H1 (cell line): ENCODE results near the gene GRID2. TPM values are rescaled to one million over a fixed set of nuclear protein-coding genes. Genes with fewer than 3 reads are reported as not detected.

Experiments used
- CTCF ChIA-PET: fragments of 300-600 bp; sonication (Branson Sonifier 250); formaldehyde crosslinking; loops from one replicate; lab custom pipeline; 2021; ENCODE audit not compliant: partially characterized antibody; lab: Charles Lee
- POLR2A ChIA-PET: fragments of 300-600 bp; sonication (Branson Sonifier 250); formaldehyde crosslinking; loops from one replicate; lab custom pipeline; 2021; ENCODE audit warnings: inconsistent platforms; ENCODE audit not compliant: partially characterized antibody; lab: Charles Lee
- DNase-seq, 2 experiments: peaks; one replicate each; pipeline versions ENCODE4 v3.0.0 to v3.0.0-alpha.2; 2010 to 2022; ENCODE audit warnings: low spot score in 2 of 2, low read depth in 1 of 2, mixed read lengths in 1 of 2
- FAIRE-seq: peaks from 2 replicates; lab custom pipeline; 2011; peaks lifted over from hg19 to GRCh38; lab: Jason Lieb, UNC
- H2AFZ ChIP-seq: 2 replicates; pipeline ENCODE4 v1.8.1; 2012; ENCODE audit warnings: low read length, inconsistent platforms
- H2AK5ac ChIP-seq: 2 replicates; pipeline ENCODE4 v1.6.1; 2013; ENCODE audit warnings: low read depth, low read length
- H2BK120ac ChIP-seq: replicated peaks from 2 replicates; pipeline ENCODE3; 2013; ENCODE audit warnings: low read depth, low read length, inconsistent platforms
- H2BK12ac ChIP-seq: 2 replicates; pipeline ENCODE4 v1.6.1; 2013; ENCODE audit warnings: low read depth, low read length
- H2BK15ac ChIP-seq: 2 replicates; pipeline ENCODE4 v1.6.1; 2013; ENCODE audit warnings: low read length
- H2BK20ac ChIP-seq: 2 replicates; pipeline ENCODE4 v1.6.1; 2013; ENCODE audit warnings: low read length
- H2BK5ac ChIP-seq: 2 replicates; pipeline ENCODE4 v1.6.1; 2013; ENCODE audit warnings: low read depth, low read length
- H3K14ac ChIP-seq: 2 replicates; pipeline ENCODE4 v1.6.1; 2013; ENCODE audit warnings: inconsistent platforms; ENCODE audit not compliant: insufficient read length
- H3K18ac ChIP-seq: 2 replicates; pipeline ENCODE4 v1.6.1; 2013; ENCODE audit warnings: low read length; ENCODE audit errors: extremely low read depth
- H3K23ac ChIP-seq: 2 replicates; pipeline ENCODE4 v1.6.1; 2013; ENCODE audit warnings: inconsistent platforms; ENCODE audit not compliant: insufficient read length
- H3K23me2 ChIP-seq: 2 replicates; pipeline ENCODE4 v1.6.1; 2013; ENCODE audit warnings: low read depth, low read length
- H3K27ac ChIP-seq: 2 replicates; pipeline ENCODE4 v1.6.1; 2011; ENCODE audit warnings: low read depth, low read length, inconsistent platforms
- H3K27me3 ChIP-seq, 4 experiments: replicated peaks in 1 of 4; 1 replicate in 1 of 4; 2 replicates in 3 of 4; pipeline versions ENCODE4 v1.6.1 to v1.8.1; 2011 to 2013; ENCODE audit warnings: low read length in 3 of 4, mild to moderate bottlenecking in 3 of 4, inconsistent platforms in 2 of 4, mixed read lengths in 2 of 4, moderate library complexity in 1 of 4; ENCODE audit not compliant: control insufficient read depth in 3 of 4, insufficient read depth in 3 of 4; ENCODE audit errors: extremely low read depth in 1 of 4
- H3K36me3 ChIP-seq, 4 experiments: 2 replicates each; pipeline versions ENCODE4 v1.6.1 to v1.8.1; 2011 to 2013; ENCODE audit warnings: mild to moderate bottlenecking in 4 of 4, low read length in 3 of 4, moderate library complexity in 2 of 4, control low read depth in 1 of 4, inconsistent platforms in 1 of 4; ENCODE audit not compliant: insufficient read depth in 4 of 4, control insufficient read depth in 2 of 4
- H3K4ac ChIP-seq: replicated peaks from 2 replicates; pipeline ENCODE3; 2013; ENCODE audit warnings: low read length, low read depth, mixed read lengths, inconsistent platforms; ENCODE audit not compliant: insufficient read length
- H3K4me1 ChIP-seq, 4 experiments: replicated peaks in 1 of 4; 1 replicate in 1 of 4; 2 replicates in 3 of 4; pipeline versions ENCODE4 v1.6.1 to v1.8.1; 2011 to 2013; ENCODE audit warnings: low read length in 3 of 4, inconsistent platforms in 2 of 4, mixed read lengths in 1 of 4; ENCODE audit not compliant: insufficient read depth in 4 of 4, control insufficient read depth in 3 of 4
- H3K4me2 ChIP-seq, 2 experiments: 2 replicates each; pipeline versions ENCODE4 v1.6.1 to v1.8.1; 2011 to 2013; ENCODE audit warnings: low read depth in 2 of 2, low read length in 2 of 2, control low read depth in 1 of 2, inconsistent platforms in 1 of 2, mild to moderate bottlenecking in 1 of 2; ENCODE audit not compliant: insufficient read depth in 1 of 2
- H3K4me3 ChIP-seq, 4 experiments: fragments of 200-600, 300-600 bp in 1 of 4; sonication (generic), shearing (Covaris generic), sonication (Bioruptor Twin) in 1 of 4; 2 replicates each; pipeline versions ENCODE4 v1.5.1 to v1.8.1; 2011 to 2016; ENCODE audit warnings: low read length in 4 of 4, low read depth in 3 of 4, control low read depth in 2 of 4, inconsistent platforms in 2 of 4, mild to moderate bottlenecking in 2 of 4, mixed read lengths in 1 of 4, moderate library complexity in 1 of 4; ENCODE audit not compliant: insufficient read depth in 2 of 4; ENCODE audit errors: extremely low read depth in 1 of 4
- H3K56ac ChIP-seq: replicated peaks from 2 replicates; pipeline ENCODE3; 2013; ENCODE audit warnings: low read depth, mild to moderate bottlenecking, mixed read lengths, low read length, inconsistent platforms; ENCODE audit not compliant: insufficient read length
- H3K79me1 ChIP-seq: 2 replicates; pipeline ENCODE4 v1.6.1; 2013; ENCODE audit warnings: low read depth, low read length, control low read depth
- H3K79me2 ChIP-seq, 2 experiments: 2 replicates each; pipeline versions ENCODE4 v1.6.1 to v1.8.1; 2012 to 2013; ENCODE audit warnings: low read length in 2 of 2, mild to moderate bottlenecking in 2 of 2, inconsistent platforms in 1 of 2; ENCODE audit not compliant: insufficient read depth in 2 of 2, control insufficient read depth in 1 of 2
- H3K9ac ChIP-seq, 4 experiments: replicated peaks in 1 of 4; 1 replicate in 1 of 4; 2 replicates in 3 of 4; pipeline versions ENCODE4 v1.6.1 to v1.8.1; 2011 to 2013; ENCODE audit warnings: low read depth in 3 of 4, low read length in 3 of 4, control low read depth in 2 of 4, mild to moderate bottlenecking in 2 of 4, moderate library complexity in 2 of 4, inconsistent platforms in 1 of 4; ENCODE audit errors: extremely low read depth in 1 of 4
- H3K9me3 ChIP-seq, 2 experiments: 2 replicates each; pipeline versions ENCODE4 v1.6.1 to v1.8.1; 2012 to 2013; ENCODE audit warnings: mild to moderate bottlenecking in 2 of 2, moderate library complexity in 2 of 2, control low read depth in 1 of 2, inconsistent platforms in 1 of 2, low read depth in 1 of 2, low read length in 1 of 2, mixed read lengths in 1 of 2; ENCODE audit not compliant: insufficient read depth in 2 of 2
- H4K20me1 ChIP-seq, 2 experiments: replicated peaks in 1 of 2; 2 replicates each; pipeline versions ENCODE3 to v1.8.1; 2011 to 2013; ENCODE audit warnings: inconsistent platforms in 2 of 2, low read length in 2 of 2, mild to moderate bottlenecking in 1 of 2; ENCODE audit not compliant: insufficient read depth in 2 of 2, control insufficient read depth in 1 of 2
- H4K5ac ChIP-seq: 2 replicates; pipeline ENCODE4 v1.6.1; 2013; ENCODE audit warnings: low read length, low read depth, mixed read lengths, inconsistent platforms; ENCODE audit not compliant: insufficient read length
- H4K8ac ChIP-seq: 2 replicates; pipeline ENCODE4 v1.8.0; 2013; ENCODE audit warnings: mild to moderate bottlenecking, moderate library complexity, low read length, inconsistent platforms; ENCODE audit not compliant: insufficient read depth; ENCODE audit errors: extremely low read depth
- H4K91ac ChIP-seq: replicated peaks from 2 replicates; pipeline ENCODE3; 2013; ENCODE audit warnings: low read length, mixed read lengths, inconsistent platforms; ENCODE audit not compliant: insufficient read length
- CTCF ChIP-seq, 3 experiments: IDR thresholded peaks; 1 replicate in 2 of 3; 2 replicates in 1 of 3; pipeline versions ENCODE4 v1.5.1 to v1.6.1; 2011; ENCODE audit warnings: low read length in 3 of 3, mild to moderate bottlenecking in 3 of 3, inconsistent platforms in 2 of 3, low read depth in 1 of 3, moderate library complexity in 1 of 3; ENCODE audit not compliant: insufficient read depth in 1 of 3; ENCODE audit errors: control extremely low read depth in 1 of 3
- GABPA ChIP-seq: IDR thresholded peaks from 2 replicates; pipeline ENCODE4 v1.6.1; 2011; ENCODE audit warnings: mild to moderate bottlenecking, low read length, moderate library complexity, borderline replicate concordance; ENCODE audit not compliant: insufficient read depth
- RAD21 ChIP-seq, 2 experiments: IDR thresholded peaks in 1 of 2; conservative IDR thresholded peaks in 1 of 2; 2 replicates each; pipeline ENCODE4 v1.6.1; 2011; ENCODE audit warnings: low read depth in 2 of 2, low read length in 2 of 2, improper control_type of control experiment in 1 of 2, inconsistent platforms in 1 of 2, mild to moderate bottlenecking in 1 of 2, moderate library complexity in 1 of 2
- WGBS, 2 experiments: shearing (Covaris generic) in 1 of 2; methylation state at CpG; one replicate each; pipeline versions ENCODE4 v1.1.6 to v1.1.7; 2013 to 2015; ENCODE audit warnings: low lambda C conversion rate in 2 of 2, mixed read lengths in 2 of 2, inconsistent platforms in 1 of 2, low coverage in 1 of 2, missing lambda C conversion rate in 1 of 2; ENCODE audit not compliant: insufficient replicate concordance in 2 of 2, insufficient coverage in 1 of 2, insufficient read length in 1 of 2; ENCODE audit errors: extremely low coverage in 1 of 2, missing lambda C conversion rate in 1 of 2; 5-methylcytosine and 5-hydroxymethylcytosine counted together
- polyA plus RNA-seq, 7 experiments: library from polyadenylated mRNA; depleted of rRNA in 3 of 7; stranded (reverse) in 5 of 7; unstranded in 2 of 7; fragments of >200 nt in 5 of 7; fragments of 200-250 nt in 2 of 7; gene quantifications; 1 replicate in 5 of 7; 2 replicates in 1 of 7; 4 replicates in 1 of 7; pipeline versions ENCODE4 v1.2.1 to v1.2.3, GENCODE V29; 2011 to 2013; ENCODE audit warnings: missing spikeins in 2 of 7, mixed read lengths in 2 of 7
- total RNA-seq: library from RNA; stranded (reverse); fragmentation: NEBNext Ultra II Directional; extraction: Animal tissue kit (Norgen Biotek cat#: 25700); gene quantifications from 2 replicates; pipeline ENCODE4 v1.2.1, GENCODE V29; 2021

The GRID2 gene
- total and polyA plus RNA-seq, 2 of the 8 experiments (the other 6 are each of a cell fraction or from before 2014, with no cell fraction given): 31.1 to 81.9 TPM

DNA sequence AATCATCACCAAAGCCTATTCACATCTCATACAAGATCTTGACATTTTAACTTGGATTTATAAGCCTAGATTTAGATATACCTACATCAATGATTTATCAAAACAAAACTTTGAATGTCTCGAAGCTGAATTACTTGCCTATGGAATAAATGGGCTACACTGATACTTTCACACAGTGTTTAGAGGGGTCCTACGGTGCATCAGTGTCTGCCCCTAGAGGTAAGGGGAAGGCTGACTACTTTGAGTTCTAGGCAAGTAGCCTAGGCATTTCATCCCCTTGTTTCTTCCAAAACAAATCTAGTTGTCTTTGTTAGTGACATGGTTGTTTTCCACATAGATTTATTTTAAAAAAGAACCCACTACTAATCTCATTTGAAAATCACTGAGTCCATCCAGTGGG lies 1366.7 kb downstream of the GRID2 start:
- Histone ChIP-seq H3K36me3 (0 out of 8 replicates have a peak, but pooled peaks cover 0 to under 1% (median 0%) of the 10 kb centered on the region in 4 experiments), H3K23ac (no peak overlapping the region), H2AK5ac (no peak overlapping the region), H3K27me3 (no peaks in the 10 kb centered on the region), H4K20me1 (no peaks in the 10 kb centered on the region), H3K79me2 (no peaks in the 10 kb centered on the region), H3K4me1 (no peaks in the 10 kb centered on the region), H2BK20ac (no peak overlapping the region), H3K9me3 (no peaks in the 10 kb centered on the region), H3K56ac (no peak overlapping the region), H3K14ac (no peak overlapping the region), H3K9ac (no peak overlapping the region), H3K27ac (no peak overlapping the region), H2BK5ac (no peak overlapping the region), H4K5ac (no peak overlapping the region), H3K4me2 (no peak overlapping the region), H2BK12ac (no peak overlapping the region), H4K91ac (no peak overlapping the region), H3K23me2 (no peaks in the 10 kb centered on the region), H3K4me3 (no peak overlapping the region), H3K18ac (no peak overlapping the region), H2BK15ac (no peak overlapping the region), H3K79me1 (no peaks in the 10 kb centered on the region), H2AFZ (no peak overlapping the region), H4K8ac (no peak overlapping the region), H2BK120ac (no peak overlapping the region), H3K4ac (no peak overlapping the region)
- FAIRE-seq (no peak), DNase-seq (no peak)
- WGBS, 2 experiments: 88% methylated on average over 2 of the region's 2 CpGs; no CpG with 5 or more reads in 1 of the 2 experiments
- TF ChIP-seq GABPA (no peak), RAD21 (IDR thresholded peaks at IDR 0.05 in 1 of 2, conservative IDR thresholded peaks at IDR 0.05 in 1 of 2; ENCODE audit: low read depth in 2 of 2, low read length in 2 of 2) (peak; percentile 39 to 45; a peak in 2 of 4 replicates), CTCF (IDR thresholded peaks at IDR 0.05; ENCODE audit: control extremely low read depth in 1 of 3, insufficient read depth in 1 of 3, low read depth in 1 of 3, low read length in 3 of 3) (peak in 1 of 3 experiments; percentile 48; a peak in 2 of 4 replicates)
- ChIA-PET CTCF (interaction anchor here (1.3 to 1.4 kb wide), 2 partner anchors 9 to 14 kb away, joined by 3 to 6 read pairs; no protein-coding TSS in a partner anchor), POLR2A (no interaction called here)
